ENCODE measurements around the gene DPM2.

- TF ChIP-seq, protein P1, sequence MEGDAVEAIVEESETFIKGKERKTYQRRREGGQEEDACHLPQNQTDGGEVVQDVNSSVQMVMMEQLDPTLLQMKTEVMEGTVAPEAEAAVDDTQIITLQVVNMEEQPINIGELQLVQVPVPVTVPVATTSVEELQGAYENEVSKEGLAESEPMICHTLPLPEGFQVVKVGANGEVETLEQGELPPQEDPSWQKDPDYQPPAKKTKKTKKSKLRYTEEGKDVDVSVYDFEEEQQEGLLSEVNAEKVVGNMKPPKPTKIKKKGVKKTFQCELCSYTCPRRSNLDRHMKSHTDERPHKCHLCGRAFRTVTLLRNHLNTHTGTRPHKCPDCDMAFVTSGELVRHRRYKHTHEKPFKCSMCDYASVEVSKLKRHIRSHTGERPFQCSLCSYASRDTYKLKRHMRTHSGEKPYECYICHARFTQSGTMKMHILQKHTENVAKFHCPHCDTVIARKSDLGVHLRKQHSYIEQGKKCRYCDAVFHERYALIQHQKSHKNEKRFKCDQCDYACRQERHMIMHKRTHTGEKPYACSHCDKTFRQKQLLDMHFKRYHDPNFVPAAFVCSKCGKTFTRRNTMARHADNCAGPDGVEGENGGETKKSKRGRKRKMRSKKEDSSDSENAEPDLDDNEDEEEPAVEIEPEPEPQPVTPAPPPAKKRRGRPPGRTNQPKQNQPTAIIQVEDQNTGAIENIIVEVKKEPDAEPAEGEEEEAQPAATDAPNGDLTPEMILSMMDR (IDR thresholded peaks at IDR 0.05; ENCODE audit: borderline replicate concordance, extremely low read depth, low read length, poor library complexity, severe bottlenecking): no peak
- no peak for TF ChIP-seq EZH2 (IDR thresholded peaks at IDR 0.05; ENCODE audit: borderline replicate concordance, low read depth, low read length, severe bottlenecking)
Observed at GRCh38 chr9:127972236-127972871, 34.7 kb upstream of the DPM2 start.

Data from DND-41 (cell line).